ENCODE measurements around the gene SCNN1A. TPM values are rescaled to one million over a fixed set of nuclear protein-coding genes. Genes with fewer than 3 reads are reported as not detected.
"Not testable (repeated sequence)": the region's sequence is repeated elsewhere in the genome, so short reads cannot be mapped to it uniquely, and the experiment has no call there.

Gene SCNN1A
- total RNA-seq, 4 donors from 2014 or later, result 1.3 to 38.3 (median 7.3) TPM

DNA sequence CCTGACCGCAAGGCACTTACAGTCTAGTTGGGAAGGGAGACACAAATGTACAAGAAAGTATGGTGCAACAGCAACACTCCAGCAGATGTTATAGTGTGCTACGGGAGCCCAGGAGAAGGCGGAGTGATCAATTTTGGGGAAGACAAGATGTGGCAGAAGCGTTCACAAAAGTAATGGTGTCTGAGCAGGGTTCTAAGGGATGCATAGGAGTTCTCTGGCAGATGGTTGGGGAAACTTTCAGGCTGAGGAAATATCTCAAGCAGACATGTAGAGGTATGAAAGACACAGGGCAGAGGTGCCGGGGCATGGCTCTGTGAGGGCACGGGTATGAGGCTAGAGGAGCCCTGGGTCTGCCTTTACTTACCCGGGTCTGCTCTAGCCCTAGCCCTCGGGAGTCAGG is 28.4 kb downstream of the SCNN1A start:
- no peaks in the 10 kb centered on the region for H3K36me3 ChIP-seq
- no peak overlapping the region for H3K4me3 ChIP-seq
- intact Hi-C loops (cut with DNase I; ENCODE audit: low total_unique reads), result no loop called here
- H3K27me3 ChIP-seq, result no peaks in the 10 kb centered on the region
- peaks cover 14 to 28% of the 10 kb centered on the region in 2 donors for H3K4me1 ChIP-seq
- DNase-seq, result no peak
- TF ChIP-seq, protein P1, sequence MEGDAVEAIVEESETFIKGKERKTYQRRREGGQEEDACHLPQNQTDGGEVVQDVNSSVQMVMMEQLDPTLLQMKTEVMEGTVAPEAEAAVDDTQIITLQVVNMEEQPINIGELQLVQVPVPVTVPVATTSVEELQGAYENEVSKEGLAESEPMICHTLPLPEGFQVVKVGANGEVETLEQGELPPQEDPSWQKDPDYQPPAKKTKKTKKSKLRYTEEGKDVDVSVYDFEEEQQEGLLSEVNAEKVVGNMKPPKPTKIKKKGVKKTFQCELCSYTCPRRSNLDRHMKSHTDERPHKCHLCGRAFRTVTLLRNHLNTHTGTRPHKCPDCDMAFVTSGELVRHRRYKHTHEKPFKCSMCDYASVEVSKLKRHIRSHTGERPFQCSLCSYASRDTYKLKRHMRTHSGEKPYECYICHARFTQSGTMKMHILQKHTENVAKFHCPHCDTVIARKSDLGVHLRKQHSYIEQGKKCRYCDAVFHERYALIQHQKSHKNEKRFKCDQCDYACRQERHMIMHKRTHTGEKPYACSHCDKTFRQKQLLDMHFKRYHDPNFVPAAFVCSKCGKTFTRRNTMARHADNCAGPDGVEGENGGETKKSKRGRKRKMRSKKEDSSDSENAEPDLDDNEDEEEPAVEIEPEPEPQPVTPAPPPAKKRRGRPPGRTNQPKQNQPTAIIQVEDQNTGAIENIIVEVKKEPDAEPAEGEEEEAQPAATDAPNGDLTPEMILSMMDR (IDR thresholded peaks at IDR 0.05), result no peak
- no peak for TF ChIP-seq POLR2A (IDR thresholded peaks at IDR 0.05)
- peak overlapping the region; percentile 95 to 97 for H3K27ac ChIP-seq
- H3K9me3 ChIP-seq, result no peaks in the 10 kb centered on the region

DNA sequence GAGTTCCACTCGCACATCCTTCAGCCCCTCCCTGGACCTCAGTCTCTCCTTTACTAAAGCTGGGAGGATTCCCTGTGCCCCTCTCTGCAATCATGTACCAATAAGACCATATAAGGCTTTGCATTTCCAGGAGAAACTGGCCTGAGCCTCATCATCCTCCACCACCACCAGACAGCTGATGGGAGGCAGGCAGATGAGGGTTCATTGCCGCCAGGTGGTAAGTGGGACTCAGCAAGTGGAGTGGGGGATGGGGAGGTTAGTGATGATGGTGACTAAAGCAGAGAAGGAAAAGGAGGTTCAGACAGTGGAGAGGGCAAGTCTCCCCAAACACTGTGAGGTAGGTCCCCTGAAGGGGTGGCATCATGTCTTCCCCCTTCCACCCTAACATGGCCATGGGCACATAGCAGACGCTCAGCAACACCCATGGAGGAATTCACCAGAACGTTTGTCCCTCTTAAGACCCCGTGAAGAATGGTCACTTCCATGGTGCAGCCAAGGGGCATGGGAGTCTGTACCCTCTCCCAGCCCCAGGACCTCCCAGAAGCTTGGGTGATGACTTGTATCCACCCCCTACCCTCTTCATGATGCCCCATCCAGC is 29.0 kb downstream of the SCNN1A start:
- Histone ChIP-seq H3K9me3 (no peaks in the 10 kb centered on the region), H3K4me3 (no peak overlapping the region), H3K27ac (peak overlapping the region; percentile 95 to 97), H3K36me3 (no peaks in the 10 kb centered on the region), H3K27me3 (no peaks in the 10 kb centered on the region), H3K4me1 (peaks cover 14 to 28% of the 10 kb centered on the region in 2 donors)
- intact Hi-C loops (cut with DNase I; ENCODE audit: low total_unique reads), result no loop called here
- peak in 1 of 2 donors; percentile 65 for DNase-seq
- TF ChIP-seq POLR2A (IDR thresholded peaks at IDR 0.05), result no peak
- TF ChIP-seq, protein P1 (IDR thresholded peaks at IDR 0.05), result no peak

DNA sequence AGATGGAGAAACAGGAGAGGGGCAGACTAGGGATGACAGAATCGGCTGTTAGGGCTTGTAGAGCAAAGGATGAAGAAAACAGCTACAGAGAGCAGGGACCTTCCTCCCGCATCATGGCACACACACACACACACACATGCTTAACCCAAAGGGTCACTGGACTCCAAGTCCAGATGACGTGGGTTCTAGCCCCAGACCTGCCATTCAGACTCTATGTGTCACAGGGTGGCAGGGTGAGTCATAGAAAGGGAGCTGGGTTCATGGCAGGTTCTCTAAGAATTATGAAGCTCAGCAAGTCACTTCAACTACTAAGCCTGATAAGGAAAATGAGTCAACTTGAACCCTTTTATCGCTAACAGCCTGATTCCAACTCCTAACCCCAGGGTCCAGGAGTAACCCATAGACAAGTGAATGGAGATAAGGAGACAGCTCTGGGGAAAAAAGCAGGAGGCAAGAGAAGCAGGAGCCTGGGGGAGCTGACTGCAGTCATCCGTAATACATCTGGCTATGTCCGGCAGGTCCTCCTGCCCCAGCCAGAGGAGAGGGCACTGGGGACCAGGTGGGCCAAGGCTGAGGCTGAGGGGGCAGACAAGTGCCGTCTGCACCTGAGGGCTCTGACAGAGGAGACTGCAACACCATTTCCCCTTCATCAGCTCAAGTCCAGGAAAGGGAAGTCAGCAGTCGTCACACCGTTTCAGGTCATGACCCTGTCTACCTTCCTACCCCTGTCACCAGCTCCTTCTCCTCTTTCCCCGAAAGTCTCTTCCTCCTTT is 29.9 kb downstream of the SCNN1A start:
- H3K36me3 ChIP-seq, result no peaks in the 10 kb centered on the region
- no peaks in the 10 kb centered on the region for H3K9me3 ChIP-seq
- DNase-seq, result peak; percentile 69 to 86
- peak overlapping the region; percentile 95 to 97 for H3K27ac ChIP-seq
- no peak overlapping the region for H3K4me3 ChIP-seq
- no peak for TF ChIP-seq POLR2A (IDR thresholded peaks at IDR 0.05)
- TF ChIP-seq, protein P1 (IDR thresholded peaks at IDR 0.05), result no peak
- H3K27me3 ChIP-seq, result no peaks in the 10 kb centered on the region
- intact Hi-C loops (cut with DNase I; ENCODE audit: low total_unique reads), result no loop called here
- peaks cover 14 to 28% of the 10 kb centered on the region in 2 donors for H3K4me1 ChIP-seq

DNA sequence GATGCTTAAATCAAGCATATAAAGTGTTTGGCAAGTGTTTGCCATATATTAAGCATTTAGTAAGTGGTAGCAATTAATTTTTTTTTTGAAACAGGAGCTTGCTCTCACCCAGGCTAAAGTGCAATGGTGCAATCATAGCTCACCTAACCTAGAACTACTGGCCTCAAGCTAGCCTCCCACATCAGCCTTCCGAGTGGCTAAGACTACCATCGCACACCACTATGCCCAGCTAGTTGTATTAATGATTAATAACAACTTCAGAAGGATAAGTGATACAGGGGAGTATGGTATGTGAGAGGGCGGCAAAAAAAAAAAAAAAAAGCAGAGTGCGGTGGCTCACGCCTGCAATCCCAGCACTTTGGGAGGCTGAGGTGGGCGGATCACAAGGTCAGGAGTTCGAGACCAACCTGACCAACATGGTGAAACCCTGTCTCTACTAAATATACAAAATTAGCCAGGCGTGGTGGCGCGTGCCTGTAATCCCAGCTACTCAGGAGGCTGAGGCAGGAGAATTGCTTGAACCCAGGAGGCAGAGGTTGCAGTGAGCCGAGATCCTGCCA is 31.2 kb downstream of the SCNN1A start:
- H3K27ac ChIP-seq, result peak overlapping the region; percentile 95 to 97
- DNase-seq; intact Hi-C loops (cut with DNase I; ENCODE audit: low total_unique reads); H3K36me3 ChIP-seq; H3K27me3 ChIP-seq; H3K4me3 ChIP-seq; H3K9me3 ChIP-seq: not testable (repeated sequence)
- H3K4me1 ChIP-seq, result peaks cover 14 to 28% of the 10 kb centered on the region in 2 donors

DNA sequence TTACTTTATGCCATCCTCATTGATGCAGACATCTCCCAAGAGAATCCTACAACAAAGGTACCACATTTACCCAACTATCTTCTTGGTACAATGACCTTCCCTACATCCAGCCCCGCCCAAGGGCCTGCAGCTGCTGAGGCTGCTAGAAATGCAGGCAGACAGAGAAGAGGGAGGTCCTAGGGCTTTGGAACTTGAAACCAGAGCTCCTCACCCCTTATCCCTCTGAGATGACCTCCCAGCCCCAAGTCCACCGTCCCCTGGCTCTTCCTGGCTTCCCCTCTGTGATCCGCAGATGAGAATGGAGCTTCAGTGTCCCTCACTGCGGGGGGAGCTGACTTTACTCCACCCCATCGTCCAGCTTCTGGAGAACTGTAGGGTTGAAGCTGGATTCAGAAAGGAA is 31.8 kb downstream of the SCNN1A start:
- TF ChIP-seq, protein P1 (IDR thresholded peaks at IDR 0.05), result no peak
- no peak for TF ChIP-seq POLR2A (IDR thresholded peaks at IDR 0.05)
- Histone ChIP-seq H3K4me1 (peaks cover 14 to 28% of the 10 kb centered on the region in 2 donors), H3K27ac (peak overlapping the region; percentile 95 to 97), H3K9me3 (no peaks in the 10 kb centered on the region), H3K27me3 (no peaks in the 10 kb centered on the region), H3K4me3 (no peak overlapping the region), H3K36me3 (no peaks in the 10 kb centered on the region)
- intact Hi-C loops (cut with DNase I; ENCODE audit: low total_unique reads), result no loop called here
- no peak for DNase-seq
